NCI-H1694 (cell line): ENCODE results near the gene TNPO3.
"Not testable (repeated sequence)": the region's sequence is repeated elsewhere in the genome, so short reads cannot be mapped to it uniquely, and the experiment has no call there.

ENCODE experiments used
- DNase-seq: peaks from one replicate; lab custom pipeline; 2025; lab: John Stamatoyannopoulos, UW

Gene TNPO3

GRCh38 chr7:129069021-129069420 is 14.1 kb upstream of the TNPO3 start:
- DNase-seq = no peak

GRCh38 chr7:129067943-129068548 is 13.1 kb upstream of the TNPO3 start:
- DNase-seq = no peak

- DNase-seq = not testable (repeated sequence)
Observed at GRCh38 chr7:129067132-129067561, 12.2 kb upstream of the TNPO3 start.

- DNase-seq = no peak
Observed at GRCh38 chr7:129066290-129067131, 11.6 kb upstream of the TNPO3 start.

DNA sequence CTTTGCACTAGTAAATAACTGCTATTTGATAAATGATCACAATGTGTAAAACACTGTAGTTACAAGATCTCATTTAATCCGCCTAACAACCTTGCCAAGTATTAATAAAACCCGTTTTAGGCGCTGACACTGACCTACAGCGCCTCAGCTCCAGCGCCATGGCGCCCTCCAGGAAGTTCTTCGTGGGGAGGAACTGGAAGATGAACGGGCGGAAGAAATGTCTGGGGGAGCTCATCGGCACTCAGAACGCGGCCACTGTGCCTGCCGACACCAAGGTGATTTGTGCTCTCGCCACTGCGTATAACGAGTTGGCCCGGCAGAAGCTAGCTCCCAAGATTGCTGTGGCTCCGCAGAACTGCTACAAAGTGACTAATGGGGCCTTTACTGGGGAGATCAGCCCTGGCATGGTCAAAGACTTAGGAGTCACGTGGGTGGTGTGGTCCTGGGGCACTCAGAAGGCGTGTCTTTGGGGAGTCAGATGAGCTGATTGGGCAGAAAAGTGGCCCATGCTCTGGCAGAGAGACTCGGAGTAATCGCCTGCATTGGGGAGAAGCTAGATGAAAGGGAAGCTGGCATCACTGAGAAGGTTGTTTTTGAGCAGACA is 1.1 kb upstream of the TNPO3 start:
- no peak for DNase-seq

DNA sequence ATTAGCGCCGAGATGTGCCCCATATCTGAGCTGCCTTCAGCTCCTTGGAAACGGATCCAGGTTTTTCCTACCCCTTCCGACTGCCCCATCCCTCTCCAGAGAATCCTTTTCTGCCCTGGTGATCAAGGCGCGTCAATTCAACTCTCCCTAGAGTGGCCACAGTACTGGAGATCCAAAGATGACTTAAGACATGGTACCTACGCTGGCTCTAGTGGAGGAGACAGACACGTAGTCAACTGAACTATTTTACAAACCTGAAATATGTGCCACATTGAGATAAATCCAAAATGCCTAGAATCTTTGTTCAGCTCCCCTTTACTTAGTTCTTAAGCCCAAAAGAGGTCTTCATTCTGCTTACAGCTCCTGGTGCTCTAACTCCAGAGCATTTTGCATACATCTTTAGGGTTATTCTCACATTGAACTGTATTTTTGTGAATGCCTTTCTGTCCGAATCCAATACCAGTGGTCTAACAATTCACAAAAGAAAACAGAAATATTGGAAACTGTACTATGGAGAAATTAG is 444 bp upstream of the TNPO3 start:
- no peak for DNase-seq

- no peak for DNase-seq
Observed at GRCh38 chr7:129053938-129054437, 923 bp downstream of the TNPO3 start.

DNA sequence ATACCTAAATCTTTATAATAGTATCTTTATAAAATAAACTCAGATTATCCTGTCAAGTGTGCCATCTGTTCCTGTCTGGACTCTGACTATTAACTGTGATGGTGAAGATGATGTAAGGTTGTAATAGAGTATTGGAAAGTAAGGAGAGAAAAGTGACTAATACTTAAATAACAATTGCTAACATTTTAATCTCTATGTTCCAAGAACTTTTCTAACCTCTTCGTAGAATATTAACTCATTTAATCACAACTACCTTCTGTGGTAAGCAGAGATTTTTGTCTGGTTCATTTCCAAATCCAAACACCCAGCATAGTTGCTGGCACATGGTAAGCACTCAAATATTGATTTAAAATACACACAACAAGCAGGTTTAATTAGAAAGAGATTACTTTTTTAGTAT is 2.5 kb downstream of the TNPO3 start:
- no peak for DNase-seq

- not testable (repeated sequence) for DNase-seq
Observed at GRCh38 chr7:129051459-129051858, 3.5 kb downstream of the TNPO3 start.

- no peak for DNase-seq
Observed at GRCh38 chr7:129047761-129048160, 7.2 kb downstream of the TNPO3 start.

- no peak for DNase-seq
Observed at GRCh38 chr7:129045682-129046081, 9.2 kb downstream of the TNPO3 start.

GRCh38 chr7:129043012-129043411 is 11.9 kb downstream of the TNPO3 start:
- no peak for DNase-seq

DNA sequence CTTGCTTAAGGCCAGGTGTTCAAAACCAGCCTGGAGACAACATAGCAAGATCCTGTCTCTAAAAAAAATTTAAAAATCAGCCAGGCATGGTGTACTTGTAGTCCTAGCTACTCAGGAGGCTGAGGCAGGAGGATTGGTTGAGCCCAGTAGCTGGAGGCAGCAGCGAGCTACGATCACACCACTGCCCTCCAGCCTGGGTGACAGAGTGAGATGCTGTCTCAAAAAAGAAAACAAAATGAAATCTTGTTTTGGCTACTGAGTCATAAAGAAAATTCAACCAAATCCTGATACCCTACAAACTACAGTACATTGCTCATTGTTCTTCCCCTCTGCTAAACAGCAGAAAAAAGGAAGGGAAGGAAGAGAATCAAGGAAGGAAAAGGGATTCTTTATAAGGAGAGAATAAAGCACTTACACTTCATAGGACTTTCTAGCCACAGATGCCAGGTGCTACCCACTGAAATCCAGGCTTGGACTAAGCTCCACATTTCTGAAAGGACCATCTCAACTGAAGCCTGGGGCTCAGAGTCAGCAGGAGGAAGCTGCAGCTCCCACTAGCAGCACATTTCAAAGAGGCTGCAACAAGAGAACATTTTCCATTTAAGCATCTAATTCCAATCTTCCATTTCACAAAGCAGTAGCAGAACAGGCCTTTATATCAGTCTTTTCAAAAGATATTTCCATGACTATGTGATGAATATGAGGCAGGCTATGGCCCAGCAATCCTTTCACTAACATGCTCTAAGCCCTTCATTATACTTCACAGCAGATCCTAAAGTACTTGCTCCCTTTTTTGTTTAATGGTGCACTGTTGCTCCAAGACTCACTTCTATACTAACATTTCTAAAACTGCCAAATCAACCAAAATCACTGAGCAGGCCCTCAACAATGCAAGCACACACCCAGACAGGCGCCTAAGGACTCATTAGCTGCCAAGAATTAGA is 13.5 kb downstream of the TNPO3 start:
- DNase-seq = no peak

- DNase-seq = not testable (repeated sequence)
Observed at GRCh38 chr7:129038468-129038867, 16.4 kb downstream of the TNPO3 start.

DNA sequence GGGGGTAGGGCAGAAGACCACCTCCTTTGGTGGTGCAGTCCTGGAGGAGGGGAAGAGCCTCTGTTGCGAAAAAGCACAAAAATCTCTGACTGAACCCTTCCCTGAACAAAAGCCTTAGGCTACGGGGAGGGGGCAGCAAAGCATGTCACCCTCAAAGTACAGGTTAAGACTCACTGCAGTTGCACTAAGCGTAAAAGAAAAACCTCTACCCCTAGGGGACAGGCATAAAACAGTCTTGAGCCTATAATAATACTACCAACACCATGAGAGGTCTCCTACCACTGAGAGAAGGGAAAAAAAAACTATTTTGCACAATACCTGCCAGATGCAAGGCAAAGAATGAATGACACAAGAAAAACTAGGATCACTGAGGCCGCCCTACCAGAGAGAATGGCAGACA is 17.3 kb downstream of the TNPO3 start:
- no peak for DNase-seq

DNA sequence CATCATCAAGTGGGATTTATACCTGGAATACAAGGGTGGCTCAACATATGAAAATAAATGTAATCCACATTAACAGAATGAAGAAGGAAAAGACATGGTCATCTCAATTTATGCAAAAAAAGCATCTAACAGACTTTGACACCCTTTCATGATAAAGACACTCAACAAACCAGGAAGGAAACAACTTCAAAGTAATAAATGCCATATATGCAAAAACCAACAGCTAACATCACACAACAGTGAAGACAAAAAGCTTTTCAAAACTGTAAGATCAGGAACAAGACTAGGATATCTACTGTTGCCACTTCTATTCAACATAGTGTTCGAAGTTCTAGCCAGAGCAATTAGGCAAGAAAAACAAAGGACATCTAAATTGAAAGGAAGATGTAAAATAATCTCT is 22.9 kb downstream of the TNPO3 start:
- no peak for DNase-seq

GRCh38 chr7:129030440-129030839 is 24.5 kb downstream of the TNPO3 start:
- no peak for DNase-seq

DNA sequence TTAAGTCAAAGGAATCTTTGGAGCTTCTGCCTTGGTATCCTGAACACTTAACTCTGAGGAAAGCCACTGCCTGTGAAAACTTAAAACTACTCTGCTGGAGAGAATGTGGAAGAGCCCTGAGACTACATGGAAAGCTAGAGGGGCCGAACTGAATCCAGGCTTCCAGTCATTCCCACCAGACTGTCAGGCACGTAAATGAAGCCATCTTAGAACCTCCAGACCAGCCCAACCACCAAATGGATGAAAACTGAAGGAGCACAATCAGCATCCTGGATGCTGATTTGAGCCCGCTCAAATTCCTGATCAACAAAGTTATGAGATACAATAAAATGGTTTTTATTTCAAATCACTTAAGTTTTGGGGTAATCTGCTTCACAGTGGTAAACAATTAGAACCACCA is 30.8 kb downstream of the TNPO3 start:
- DNase-seq = no peak

DNA sequence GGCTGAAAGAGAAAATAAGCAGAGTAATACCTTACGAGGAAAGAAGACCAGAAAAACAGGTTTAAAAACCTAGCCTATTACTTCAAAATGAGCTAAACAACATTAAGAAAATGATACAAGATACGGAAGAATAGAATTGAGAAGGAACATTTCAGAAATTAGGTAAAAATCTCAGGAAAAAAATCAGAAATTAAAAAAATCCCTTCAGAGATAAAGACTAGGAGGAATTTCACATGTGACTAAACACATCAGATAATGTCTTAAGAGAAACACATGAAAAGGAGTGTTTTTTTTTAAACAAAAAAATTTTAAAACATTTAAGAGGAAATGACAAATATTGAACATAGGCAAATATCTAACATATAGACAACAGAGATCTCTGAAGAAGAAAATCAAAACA is 33.3 kb downstream of the TNPO3 start:
- DNase-seq = no peak

- DNase-seq = no peak
Observed at GRCh38 chr7:129017933-129018538, 36.9 kb downstream of the TNPO3 start.

GRCh38 chr7:129017264-129017663 is 37.6 kb downstream of the TNPO3 start:
- no peak for DNase-seq
